Smooth muscle cell (in vitro differentiated cells): ENCODE results near the gene SUSD5. TPM values are rescaled to one million over a fixed set of nuclear protein-coding genes. Genes with fewer than 3 reads are reported as not detected.
A peak's percentile ranks its signal among the peaks of the same experiment; 100 is the strongest.
"Not testable (repeated sequence)": the region's sequence is repeated elsewhere in the genome, so short reads cannot be mapped to it uniquely, and the experiment has no call there.

Experiments
- DNase-seq: peaks from one replicate; lab custom pipeline; 2025; ENCODE audit not compliant: unreplicated experiment; lab: John Stamatoyannopoulos, UW
- H2AFZ ChIP-seq: fragments of 200-600 bp; sonication (generic); 2 replicates; pipeline ENCODE4 v1.6.0; 2016; ENCODE audit warnings: antibody characterized with exemption, low read depth, mild to moderate bottlenecking
- H3F3A ChIP-seq: fragments of 200-600 bp; sonication (generic); 2 replicates; pipeline ENCODE4 v1.6.0; 2017; ENCODE audit warnings: antibody characterized with exemption, low read depth
- H3K27ac ChIP-seq: fragments of 200-600 bp; sonication (generic); 2 replicates; pipeline ENCODE4 v1.5.1; 2016; ENCODE audit warnings: low read depth, mild to moderate bottlenecking
- H3K27me3 ChIP-seq: fragments of 200-600 bp; sonication (generic); 2 replicates; pipeline ENCODE4 v1.6.1; 2016; ENCODE audit warnings: low read depth, mild to moderate bottlenecking
- H3K36me3 ChIP-seq: fragments of 200-600 bp; sonication (generic); 2 replicates; pipeline ENCODE4 v1.5.1; 2016; ENCODE audit warnings: low read depth
- H3K4me1 ChIP-seq: fragments of 200-600 bp; sonication (generic); 2 replicates; pipeline ENCODE4 v1.5.1; 2016; ENCODE audit warnings: low read depth
- H3K4me2 ChIP-seq: fragments of 200-600 bp; sonication (generic); 2 replicates; pipeline ENCODE4 v1.6.0; 2016; ENCODE audit warnings: mild to moderate bottlenecking
- H3K4me3 ChIP-seq: fragments of 200-600 bp; sonication (generic); 2 replicates; pipeline ENCODE4 v1.5.1; 2016; ENCODE audit warnings: mild to moderate bottlenecking
- H3K79me2 ChIP-seq: fragments of 200-600 bp; sonication (generic); 2 replicates; pipeline ENCODE4 v1.6.0; 2016; ENCODE audit warnings: low read depth, mild to moderate bottlenecking
- H3K9ac ChIP-seq: fragments of 200-600 bp; sonication (generic); 2 replicates; pipeline ENCODE4 v1.6.0; 2016; ENCODE audit warnings: low read depth
- H3K9me3 ChIP-seq: fragments of 200-600 bp; sonication (generic); replicated peaks from 2 replicates; pipeline ENCODE4 v1.5.1; 2016; ENCODE audit warnings: low read depth
- H4K20me1 ChIP-seq: fragments of 200-600 bp; sonication (generic); 2 replicates; pipeline ENCODE4 v1.6.0; 2016; ENCODE audit warnings: low read depth
- CTCF ChIP-seq: fragments of 200-600 bp; sonication (generic); IDR thresholded peaks from 2 replicates; pipeline ENCODE4 v1.5.1; 2017; ENCODE audit warnings: borderline replicate concordance, mild to moderate bottlenecking, antibody characterized with exemption; ENCODE audit not compliant: insufficient read depth, poor library complexity, severe bottlenecking
- WGBS: methylation state at CpG from one replicate; pipeline ENCODE4 v1.1.7; 2016; ENCODE audit warnings: low lambda C conversion rate; 5-methylcytosine and 5-hydroxymethylcytosine counted together
- polyA plus RNA-seq: library from polyadenylated mRNA; unstranded; fragments of >200 nt; fragmentation: Nextera tagmentation; extraction: Ambion mirVana; gene quantifications from 2 replicates; pipeline ENCODE4 v1.2.1, GENCODE V29; 2016
- total RNA-seq: library from RNA; depleted of rRNA; stranded (reverse); fragments of >200 nt; gene quantifications from 2 replicates; pipeline ENCODE4 v1.2.3, GENCODE V29; 2014

Gene SUSD5
- total and polyA plus RNA-seq, 2 experiments from 2014 or later, result 1.4 to 1.6 TPM

- Histone ChIP-seq H3K36me3 (no peaks in the 10 kb centered on the region), H3K9ac (no peak within 1 kb of the TSS), H3K27ac (peak within 1 kb of the TSS; percentile 72), H2AFZ (peak within 1 kb of the TSS; percentile 90), H3K4me3 (peak within 1 kb of the TSS; percentile 75), H3F3A (peaks cover 7% of the 10 kb centered on the region), H3K79me2 (peaks cover 22% of the 10 kb centered on the region), H3K27me3 (no peaks in the 10 kb centered on the region), H3K4me2 (peak within 1 kb of the TSS; percentile 95), H3K4me1 (peaks cover 12% of the 10 kb centered on the region), H3K9me3 (no peaks in the 10 kb centered on the region), H4K20me1 (peaks cover 25% of the 10 kb centered on the region)
- under 1% methylated on average over 82 of the region's 98 CpGs for WGBS
- DNase-seq, result peak; percentile 90
- TF ChIP-seq CTCF, result no peak
These were observed 104.6 kb downstream of the SUSD5 start, which contains the start of gene CRTAP for GRCh38 chr3:33113772-33114621. Gene CRTAP (plus strand): TSS chr3:33114014. CDS start chr3:33114078, 64 bp downstream.

GRCh38 chr3:33111581-33111980, 107.0 kb downstream of the SUSD5 start:
- H3K36me3 ChIP-seq, result no peaks in the 10 kb centered on the region
- H3K27ac ChIP-seq, result no peak overlapping the region
- H3K4me1 ChIP-seq, result peaks cover 12% of the 10 kb centered on the region
- H4K20me1 ChIP-seq, result peaks cover 1% of the 10 kb centered on the region
- H3K79me2 ChIP-seq, result peaks cover 8% of the 10 kb centered on the region
- H3K4me2 ChIP-seq, result no peak overlapping the region
- no peaks in the 10 kb centered on the region for H3K27me3 ChIP-seq
- TF ChIP-seq CTCF, result no peak
- 97% methylated on average over 8 of the region's 8 CpGs for whole genome bisulfite sequencing
- peaks cover 7% of the 10 kb centered on the region for H3F3A ChIP-seq
- H3K4me3 ChIP-seq, result no peak overlapping the region
- H3K9ac ChIP-seq, result no peak overlapping the region
- no peak overlapping the region for H2AFZ ChIP-seq
- H3K9me3 ChIP-seq, result no peaks in the 10 kb centered on the region
- no peak for DNase-seq

- not testable (repeated sequence) for H3K4me2 ChIP-seq, H3K9ac ChIP-seq, H3K27me3 ChIP-seq, DNase-seq, H3K4me3 ChIP-seq, H3K9me3 ChIP-seq, H2AFZ ChIP-seq, H4K20me1 ChIP-seq, H3K4me1 ChIP-seq, H3K79me2 ChIP-seq, H3K36me3 ChIP-seq, H3F3A ChIP-seq, H3K27ac ChIP-seq
- 93% methylated on average over 2 of the region's 2 CpGs for WGBS
These were observed 111.8 kb downstream of the SUSD5 start for GRCh38 chr3:33106854-33107253.

- H3K27ac ChIP-seq, result no peak overlapping the region
- no peak for TF ChIP-seq CTCF
- no peak overlapping the region for H3K9ac ChIP-seq
- WGBS, result 87% methylated on average over 3 of the region's 3 CpGs
- H4K20me1 ChIP-seq, result no peaks in the 10 kb centered on the region
- no peak for DNase-seq
- no peaks in the 10 kb centered on the region for H3K36me3 ChIP-seq
- no peaks in the 10 kb centered on the region for H3K27me3 ChIP-seq
- H3K4me1 ChIP-seq, result no peaks in the 10 kb centered on the region
- H3F3A ChIP-seq, result no peaks in the 10 kb centered on the region
- H3K4me2 ChIP-seq, result no peak overlapping the region
- H3K9me3 ChIP-seq, result no peaks in the 10 kb centered on the region
- no peak overlapping the region for H3K4me3 ChIP-seq
- no peak overlapping the region for H2AFZ ChIP-seq
- H3K79me2 ChIP-seq, result no peaks in the 10 kb centered on the region
These were observed 113.2 kb downstream of the SUSD5 start for GRCh38 chr3:33105341-33105948.
